Activated T-cell treated with anti-CD3 and anti-CD28 coated beads for 1 hour (primary cell): ENCODE results near the gene ARMC2.

Experiments used
- DNase-seq: peaks from one replicate; pipeline ENCODE4 v3.0.0-alpha.2; 2020; ENCODE audit warnings: low read depth

The ARMC2 gene

DNA sequence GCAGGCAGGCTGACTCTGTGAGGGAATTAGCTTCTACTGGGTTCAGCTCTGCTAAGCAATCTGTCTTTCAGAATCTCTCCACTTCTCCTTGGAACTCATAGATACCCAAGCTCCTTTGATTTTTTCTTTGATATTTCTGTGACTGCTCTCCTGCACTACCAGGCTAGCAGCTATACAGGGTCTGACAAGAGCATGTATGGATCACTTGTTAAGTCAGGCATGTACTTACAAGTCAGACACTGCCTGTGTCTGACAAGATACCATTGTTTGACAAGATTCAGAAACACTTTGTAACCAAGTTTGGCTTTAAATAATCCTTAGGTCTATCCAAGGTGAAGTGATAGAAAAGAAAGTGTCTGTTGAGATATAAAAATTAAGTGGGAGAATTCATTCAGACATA lies 167.0 kb downstream of the ARMC2 start:
- DNase-seq: no peak

DNA sequence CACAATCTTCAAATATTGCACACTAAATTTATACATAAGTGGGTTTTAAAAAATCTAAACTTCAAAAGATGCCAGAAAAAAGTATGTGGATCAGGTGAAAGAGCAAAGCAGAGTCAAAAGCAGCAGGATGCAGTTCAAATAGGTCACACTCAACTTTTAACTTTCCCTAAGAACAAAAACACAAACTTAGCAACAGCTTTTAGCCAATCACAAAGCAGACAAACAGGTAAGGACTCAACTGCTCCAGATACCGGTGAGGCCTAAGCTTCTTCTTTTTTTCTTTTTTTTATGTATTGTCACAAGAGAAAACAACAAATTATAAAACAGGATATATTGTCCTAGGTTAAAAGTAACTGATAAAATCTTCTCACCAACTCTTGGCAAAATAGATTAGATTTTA lies 171.7 kb downstream of the ARMC2 start:
- DNase-seq: no peak

DNA sequence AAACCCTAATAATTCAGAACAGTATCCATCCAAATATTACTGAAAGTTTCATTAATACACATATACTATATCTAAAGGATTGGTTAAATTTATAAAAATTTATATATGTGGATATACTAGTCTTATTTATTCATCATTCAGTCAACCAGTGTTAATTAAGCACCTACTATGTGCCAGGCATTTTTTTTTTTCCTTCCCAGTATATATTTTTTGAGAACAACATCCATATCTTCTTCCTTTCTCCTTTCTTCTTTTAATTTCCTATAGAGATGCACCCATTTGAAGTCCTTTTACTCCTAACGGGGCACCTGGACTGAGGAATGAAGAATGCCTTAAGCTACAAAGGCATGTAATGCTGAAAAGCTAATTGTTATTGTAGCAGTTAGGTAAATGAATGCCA lies 173.6 kb downstream of the ARMC2 start:
- DNase-seq: no peak

DNA sequence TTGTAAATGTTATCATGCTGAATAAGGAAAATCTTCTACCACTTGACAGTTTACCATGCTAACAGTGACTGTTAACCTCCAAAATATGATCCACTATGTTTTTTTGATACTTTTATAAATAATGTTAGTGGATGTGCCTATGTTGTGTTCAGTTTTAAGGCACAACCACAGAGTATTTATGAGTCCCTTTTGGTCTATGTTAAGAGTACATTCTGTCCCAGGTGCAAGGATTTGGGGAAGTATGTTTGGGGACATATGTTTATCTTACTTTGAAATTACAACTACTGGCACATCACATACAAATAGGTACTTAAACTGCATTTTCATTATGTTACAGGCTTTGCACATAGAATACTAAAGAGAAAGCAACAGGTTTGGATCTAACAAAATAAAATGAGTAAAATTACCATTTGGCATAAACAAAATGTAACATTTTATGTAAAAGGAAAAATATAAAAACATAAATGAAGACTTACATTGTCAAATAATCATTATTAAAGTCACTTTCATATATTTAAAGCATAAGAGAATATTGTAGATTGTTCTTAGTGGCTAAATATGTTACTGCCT lies 175.2 kb downstream of the ARMC2 start:
- DNase-seq: no peak
